ENCODE measurements around the gene KCNT1. TPM values are rescaled to one million over a fixed set of nuclear protein-coding genes. Genes with fewer than 3 reads are reported as not detected.

Gene KCNT1
- total RNA-seq, 2 experiments from 2014 or later: 0.08 TPM; not detected in 1

- Mint-ChIP-seq H3K4me1 (no peaks in the 10 kb centered on the region), H3K27ac (no peak overlapping the region), H3K27me3 (peaks cover 22% of the 10 kb centered on the region), H3K4me3 (no peak overlapping the region), H3K36me3 (ENCODE audit: low read depth) (no peaks in the 10 kb centered on the region), H3K9me3 (no peaks in the 10 kb centered on the region)
- DNase-seq: no peak
- CTCF ChIA-PET: interaction anchor here (1.1 kb wide), 1 partner anchor 11 kb away, joined by 3 read pairs; no protein-coding TSS in a partner anchor
- POLR2A ChIA-PET: no interaction called here
Measured at GRCh38 chr9:135711881-135712280, 9.9 kb downstream of the KCNT1 start.

GRCh38 chr9:135712613-135713295 lies 10.8 kb downstream of the KCNT1 start:
- Mint-ChIP-seq H3K27ac (no peak overlapping the region), H3K9me3 (no peaks in the 10 kb centered on the region), H3K36me3 (ENCODE audit: low read depth) (no peaks in the 10 kb centered on the region), H3K4me3 (no peak overlapping the region), H3K27me3 (peaks cover 23% of the 10 kb centered on the region), H3K4me1 (no peaks in the 10 kb centered on the region)
- no peak for DNase-seq
- POLR2A ChIA-PET: no interaction called here
- CTCF ChIA-PET: no interaction called here

- POLR2A ChIA-PET: no interaction called here
Measured at GRCh38 chr9:135714242-135715055, 12.5 kb downstream of the KCNT1 start.

GRCh38 chr9:135715056-135715595 lies 13.1 kb downstream of the KCNT1 start:
- peaks cover 23% of the 10 kb centered on the region for H3K27me3 Mint-ChIP-seq
- no peak for DNase-seq
- no peak overlapping the region for H3K4me3 Mint-ChIP-seq
- H3K4me1 Mint-ChIP-seq: no peaks in the 10 kb centered on the region
- no peaks in the 10 kb centered on the region for H3K36me3 Mint-ChIP-seq (ENCODE audit: low read depth)
- no peak overlapping the region for H3K27ac Mint-ChIP-seq
- no peaks in the 10 kb centered on the region for H3K9me3 Mint-ChIP-seq
- ChIA-PET CTCF (no interaction called here), POLR2A (no interaction called here)

More at GRCh38 chr9:135714242-135715055, 12.5 kb downstream of the KCNT1 start:
- Mint-ChIP-seq H3K27me3 (peaks cover 23% of the 10 kb centered on the region), H3K27ac (no peak overlapping the region), H3K4me1 (no peaks in the 10 kb centered on the region), H3K4me3 (no peak overlapping the region), H3K36me3 (ENCODE audit: low read depth) (no peaks in the 10 kb centered on the region), H3K9me3 (no peaks in the 10 kb centered on the region)
- CTCF ChIA-PET: no interaction called here
- no peak for DNase-seq

GRCh38 chr9:135716045-135716444 lies 14.1 kb downstream of the KCNT1 start:
- no peaks in the 10 kb centered on the region for H3K4me1 Mint-ChIP-seq
- no peaks in the 10 kb centered on the region for H3K9me3 Mint-ChIP-seq
- POLR2A ChIA-PET: no interaction called here
- H3K36me3 Mint-ChIP-seq (ENCODE audit: low read depth): no peaks in the 10 kb centered on the region
- H3K27ac Mint-ChIP-seq: no peak overlapping the region
- H3K27me3 Mint-ChIP-seq: peaks cover 23% of the 10 kb centered on the region
- DNase-seq: no peak
- CTCF ChIA-PET: no interaction called here
- no peak overlapping the region for H3K4me3 Mint-ChIP-seq

- Mint-ChIP-seq H3K27me3 (peaks cover 23% of the 10 kb centered on the region), H3K4me1 (no peaks in the 10 kb centered on the region), H3K9me3 (no peaks in the 10 kb centered on the region), H3K27ac (no peak overlapping the region), H3K36me3 (ENCODE audit: low read depth) (no peaks in the 10 kb centered on the region), H3K4me3 (no peak overlapping the region)
- no peak for DNase-seq
- ChIA-PET CTCF (no interaction called here), POLR2A (no interaction called here)
Measured at GRCh38 chr9:135717410-135717809, 15.4 kb downstream of the KCNT1 start.

GRCh38 chr9:135718616-135719015 lies 16.6 kb downstream of the KCNT1 start:
- H3K4me3 Mint-ChIP-seq: no peak overlapping the region
- H3K36me3 Mint-ChIP-seq (ENCODE audit: low read depth): no peaks in the 10 kb centered on the region
- H3K27me3 Mint-ChIP-seq: peaks cover 18% of the 10 kb centered on the region
- no peak for DNase-seq
- POLR2A ChIA-PET: no interaction called here
- H3K9me3 Mint-ChIP-seq: no peaks in the 10 kb centered on the region
- CTCF ChIA-PET: no interaction called here
- no peak overlapping the region for H3K27ac Mint-ChIP-seq
- no peaks in the 10 kb centered on the region for H3K4me1 Mint-ChIP-seq

- H3K9me3 Mint-ChIP-seq: no peaks in the 10 kb centered on the region
- H3K4me1 Mint-ChIP-seq: no peaks in the 10 kb centered on the region
- CTCF ChIA-PET: no interaction called here
Measured at GRCh38 chr9:135719472-135719871, 17.5 kb downstream of the KCNT1 start.

GRCh38 chr9:135722365-135722764 lies 20.4 kb downstream of the KCNT1 start:
- ChIA-PET CTCF (no interaction called here), POLR2A (no interaction called here)
- no peak overlapping the region for H3K27ac Mint-ChIP-seq
- no peaks in the 10 kb centered on the region for H3K4me1 Mint-ChIP-seq
- DNase-seq: no peak
- H3K36me3 Mint-ChIP-seq (ENCODE audit: low read depth): no peaks in the 10 kb centered on the region
- no peaks in the 10 kb centered on the region for H3K27me3 Mint-ChIP-seq
- H3K4me3 Mint-ChIP-seq: no peak overlapping the region
- H3K9me3 Mint-ChIP-seq: no peaks in the 10 kb centered on the region

More at GRCh38 chr9:135719472-135719871, 17.5 kb downstream of the KCNT1 start:
- DNase-seq: no peak
- no peak overlapping the region for H3K4me3 Mint-ChIP-seq
- POLR2A ChIA-PET: no interaction called here
- H3K36me3 Mint-ChIP-seq (ENCODE audit: low read depth): no peaks in the 10 kb centered on the region
- H3K27me3 Mint-ChIP-seq: peaks cover 18% of the 10 kb centered on the region
- no peak overlapping the region for H3K27ac Mint-ChIP-seq

- Mint-ChIP-seq H3K36me3 (ENCODE audit: low read depth) (no peaks in the 10 kb centered on the region), H3K9me3 (no peaks in the 10 kb centered on the region), H3K4me3 (no peak overlapping the region), H3K27me3 (no peaks in the 10 kb centered on the region), H3K4me1 (no peaks in the 10 kb centered on the region), H3K27ac (no peak overlapping the region)
- DNase-seq: no peak
- ChIA-PET POLR2A (no interaction called here), CTCF (no interaction called here)
Measured at GRCh38 chr9:135724186-135724787, 22.3 kb downstream of the KCNT1 start.

- Mint-ChIP-seq H3K4me3 (no peak overlapping the region), H3K27me3 (peaks cover 2% of the 10 kb centered on the region), H3K27ac (no peak overlapping the region), H3K4me1 (no peaks in the 10 kb centered on the region), H3K9me3 (peaks cover 7% of the 10 kb centered on the region), H3K36me3 (ENCODE audit: low read depth) (no peaks in the 10 kb centered on the region)
- DNase-seq: no peak
- ChIA-PET POLR2A (no interaction called here), CTCF (no interaction called here)
Measured at GRCh38 chr9:135726138-135726853, 24.3 kb downstream of the KCNT1 start.

- H3K4me1 Mint-ChIP-seq: no peaks in the 10 kb centered on the region
- POLR2A ChIA-PET: no interaction called here
- H3K27ac Mint-ChIP-seq: no peak overlapping the region
- H3K4me3 Mint-ChIP-seq: no peak overlapping the region
- H3K9me3 Mint-ChIP-seq: peaks cover 11% of the 10 kb centered on the region
- H3K36me3 Mint-ChIP-seq (ENCODE audit: low read depth): no peaks in the 10 kb centered on the region
- peaks cover 2% of the 10 kb centered on the region for H3K27me3 Mint-ChIP-seq
- CTCF ChIA-PET: no interaction called here
- DNase-seq: no peak
Measured at GRCh38 chr9:135727257-135727875, 25.4 kb downstream of the KCNT1 start.

Data from activated CD4-positive, alpha-beta memory T cell treated with anti-CD3 and anti-CD28 coated beads, Interleukin-2, amount 10 ng/mL, durations not matched to agents 7 days and 5 days (primary cell).